Activated naive CD4-positive, alpha-beta T cell treated with Interleukin-2 at 50 U/mL for 16 hours (primary cell): Measurements from ENCODE around the gene RPL5.
"Not testable (repeated sequence)": the region's sequence is repeated elsewhere in the genome, so short reads cannot be mapped to it uniquely, and the experiment has no call there.

Experiments
- DNase-seq: peaks from one replicate; pipeline ENCODE4 v3.0.0-alpha.2; 2020

Gene RPL5

GRCh38 chr1:92831762-92832536 lies at the start of gene RPL5:
TSS of gene RPL5 (plus strand) at chr1:92832040. CDS start at chr1:92832115, 75 bp downstream.
- DNase-seq: peak; percentile 97

GRCh38 chr1:92783550-92783949 lies 48.3 kb upstream of the RPL5 start:
- DNase-seq: not testable (repeated sequence)

- DNase-seq: peak; percentile 25
Measured at GRCh38 chr1:92784021-92784638, 47.7 kb upstream of the RPL5 start.

GRCh38 chr1:92784639-92785500 lies 47.0 kb upstream of the RPL5 start, which contains the start of gene EVI5:
TSS of gene EVI5 (minus strand) at chr1:92785108. CDS start at chr1:92736546, 48,562 bp downstream.
- DNase-seq: peak; percentile 67

- DNase-seq: no peak
Measured at GRCh38 chr1:92786111-92786901, 45.5 kb upstream of the RPL5 start.

GRCh38 chr1:92790081-92790480 lies 41.8 kb upstream of the RPL5 start:
- DNase-seq: no peak

- DNase-seq: no peak
Measured at GRCh38 chr1:92790867-92791266, 41.0 kb upstream of the RPL5 start.

GRCh38 chr1:92791487-92792066 lies 40.3 kb upstream of the RPL5 start:
- no peak for DNase-seq

GRCh38 chr1:92792340-92792782 lies 39.5 kb upstream of the RPL5 start:
- no peak for DNase-seq

- DNase-seq: no peak
Measured at GRCh38 chr1:92795166-92795565, 36.7 kb upstream of the RPL5 start.

- no peak for DNase-seq
Measured at GRCh38 chr1:92797297-92797696, 34.5 kb upstream of the RPL5 start.

GRCh38 chr1:92797961-92798360 lies 33.9 kb upstream of the RPL5 start:
- DNase-seq: no peak

- DNase-seq: no peak
Measured at GRCh38 chr1:92803140-92803887, 28.5 kb upstream of the RPL5 start.

- no peak for DNase-seq
Measured at GRCh38 chr1:92804721-92805201, 27.1 kb upstream of the RPL5 start.

GRCh38 chr1:92805216-92805615 lies 26.6 kb upstream of the RPL5 start:
- DNase-seq: no peak

- no peak for DNase-seq
Measured at GRCh38 chr1:92808381-92808780, 23.5 kb upstream of the RPL5 start.

- no peak for DNase-seq
Measured at GRCh38 chr1:92816732-92817131, 15.1 kb upstream of the RPL5 start.

- DNase-seq: no peak
Measured at GRCh38 chr1:92817137-92817697, 14.6 kb upstream of the RPL5 start.

- peak; percentile 10 for DNase-seq
Measured at GRCh38 chr1:92817986-92818764, 13.7 kb upstream of the RPL5 start.

- no peak for DNase-seq
Measured at GRCh38 chr1:92820024-92820423, 11.8 kb upstream of the RPL5 start.
